Lower leg skin (tissue), 4 donors: Measurements from ENCODE around the gene CYTH1. TPM values are rescaled to one million over a fixed set of nuclear protein-coding genes. Genes with fewer than 3 reads are reported as not detected.
A peak's percentile ranks its signal among the peaks of the same experiment; 100 is the strongest.

ENCODE experiments used
- DNase-seq, 2 donors: peaks; one replicate each; pipeline ENCODE4 v3.0.0-alpha.2; 2019; ENCODE audit warnings: low spot score in 2 of 2
- H3K4me3 ChIP-seq: fragments of 200-600 bp; sonication (generic); 2 replicates; pipeline ENCODE4 v1.5.1; 2017; ENCODE audit warnings: mild to moderate bottlenecking, low read depth; ENCODE audit not compliant: poor library complexity, severe bottlenecking
- POLR2A ChIP-seq, 2 donors: fragments of 450-650 bp; IDR thresholded peaks; one replicate each; pipeline ENCODE4 v1.6.1; 2016 to 2017; ENCODE audit warnings: antibody characterized with exemption in 2 of 2, mild to moderate bottlenecking in 1 of 2, moderate library complexity in 1 of 2
- WGBS, 2 donors: methylation state at CpG; one replicate each; pipeline ENCODE4 v1.1.5; 2018; 5-methylcytosine and 5-hydroxymethylcytosine counted together
- intact Hi-C: fragments of 100-400 bp; cut with DNase I; formaldehyde crosslinking; loops from one replicate; pipeline ENCODE4 v1.15.0; 2023; ENCODE audit warnings: low total_unique reads
- total RNA-seq, 4 donors: library from RNA; depleted of rRNA; stranded (reverse); fragments of >200 nt; gene quantifications; one replicate each; pipeline ENCODE4 v1.1.0, GENCODE V29; 2016
- TF ChIP-seq, protein P1 (sequence below), 3 donors: fragments of 450-650 bp; IDR thresholded peaks; one replicate each; pipeline ENCODE4 v1.5.1; 2016; ENCODE audit warnings: antibody characterized with exemption in 3 of 3, mild to moderate bottlenecking in 3 of 3, moderate library complexity in 2 of 3

The CYTH1 gene
- total RNA-seq, 4 donors from 2014 or later, result 53.7 to 79.4 (median 63.9) TPM

DNA sequence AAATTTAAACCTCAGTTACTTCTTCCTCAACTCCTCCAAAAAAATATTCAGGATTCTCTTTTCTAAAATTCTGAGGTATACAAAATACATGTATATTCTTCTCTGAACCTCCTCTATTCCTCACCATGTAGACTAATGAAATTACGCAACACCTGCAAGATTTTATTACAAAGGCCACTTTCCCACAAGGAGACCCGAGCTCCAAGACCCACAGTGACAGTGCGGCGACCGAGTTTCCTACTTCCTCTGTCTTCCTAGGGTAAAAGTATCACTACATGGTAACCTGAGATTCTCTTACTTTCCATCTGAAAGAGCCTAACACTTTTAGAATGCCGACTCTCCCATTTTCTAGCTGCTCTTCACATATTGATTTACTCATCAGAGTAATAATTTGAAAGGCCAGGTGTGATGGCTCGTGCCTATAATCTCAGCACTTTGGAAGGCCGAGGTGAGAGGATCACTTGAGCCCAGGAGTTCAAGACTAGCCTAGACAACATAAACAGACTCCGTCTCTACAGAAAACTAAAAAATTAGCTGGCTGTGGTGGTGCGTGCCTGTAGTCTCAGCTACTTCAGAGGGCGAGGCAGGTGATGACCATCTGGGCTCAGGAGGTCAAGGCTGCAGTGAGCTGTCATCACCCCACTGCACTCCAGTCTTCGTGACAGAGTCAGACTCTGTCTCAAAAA is 35.7 kb downstream of the CYTH1 start:
- DNase-seq, result no peak
- intact Hi-C loops, result no loop called here
- TF ChIP-seq, protein P1, sequence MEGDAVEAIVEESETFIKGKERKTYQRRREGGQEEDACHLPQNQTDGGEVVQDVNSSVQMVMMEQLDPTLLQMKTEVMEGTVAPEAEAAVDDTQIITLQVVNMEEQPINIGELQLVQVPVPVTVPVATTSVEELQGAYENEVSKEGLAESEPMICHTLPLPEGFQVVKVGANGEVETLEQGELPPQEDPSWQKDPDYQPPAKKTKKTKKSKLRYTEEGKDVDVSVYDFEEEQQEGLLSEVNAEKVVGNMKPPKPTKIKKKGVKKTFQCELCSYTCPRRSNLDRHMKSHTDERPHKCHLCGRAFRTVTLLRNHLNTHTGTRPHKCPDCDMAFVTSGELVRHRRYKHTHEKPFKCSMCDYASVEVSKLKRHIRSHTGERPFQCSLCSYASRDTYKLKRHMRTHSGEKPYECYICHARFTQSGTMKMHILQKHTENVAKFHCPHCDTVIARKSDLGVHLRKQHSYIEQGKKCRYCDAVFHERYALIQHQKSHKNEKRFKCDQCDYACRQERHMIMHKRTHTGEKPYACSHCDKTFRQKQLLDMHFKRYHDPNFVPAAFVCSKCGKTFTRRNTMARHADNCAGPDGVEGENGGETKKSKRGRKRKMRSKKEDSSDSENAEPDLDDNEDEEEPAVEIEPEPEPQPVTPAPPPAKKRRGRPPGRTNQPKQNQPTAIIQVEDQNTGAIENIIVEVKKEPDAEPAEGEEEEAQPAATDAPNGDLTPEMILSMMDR (IDR thresholded peaks at IDR 0.05), result no peak
- TF ChIP-seq POLR2A (IDR thresholded peaks at IDR 0.05), result no peak
- WGBS, 2 donors, result 81 to 83% methylated on average over 12 of the region's 12 CpGs
- H3K4me3 ChIP-seq, result no peak overlapping the region

DNA sequence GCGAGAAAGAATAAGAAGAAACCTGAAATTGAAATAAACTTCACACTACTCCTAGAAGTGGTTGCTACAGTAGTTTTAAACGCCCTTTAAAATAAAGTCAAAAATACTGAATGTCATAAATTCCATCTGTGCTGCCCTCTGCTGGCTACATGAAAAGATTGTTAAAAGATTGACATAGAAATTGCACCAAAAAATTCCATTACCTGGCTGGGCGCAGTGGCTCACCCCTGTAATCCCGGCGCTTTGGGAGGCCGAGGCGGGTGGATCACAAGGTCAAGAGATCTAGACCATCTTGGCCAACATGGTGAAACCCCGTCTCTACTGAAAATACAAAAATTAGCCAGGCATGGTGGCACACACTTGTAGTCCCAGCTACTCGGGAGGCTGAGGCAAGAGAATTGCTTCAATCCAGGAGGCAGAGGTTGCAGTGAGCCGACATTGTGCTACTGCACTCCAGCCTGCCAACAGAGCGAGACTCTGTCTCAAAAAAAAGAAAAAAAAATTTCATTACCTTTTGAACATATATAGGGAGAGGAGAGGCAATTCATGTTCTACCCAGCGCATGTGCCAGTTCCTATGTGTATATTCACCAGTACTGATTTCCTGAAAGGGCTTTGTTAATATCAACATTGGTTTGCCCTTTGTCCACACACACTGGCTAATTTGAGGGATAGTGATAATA is 36.5 kb downstream of the CYTH1 start:
- WGBS, 2 donors, result 62 to 64% methylated on average over 12 of the region's 12 CpGs
- TF ChIP-seq, protein P1 (IDR thresholded peaks at IDR 0.05), result peak in 1 of 3 donors; percentile 19
- TF ChIP-seq POLR2A (IDR thresholded peaks at IDR 0.05), result no peak
- intact Hi-C loops, result no loop called here
- H3K4me3 ChIP-seq, result no peak overlapping the region
- DNase-seq, result no peak

DNA sequence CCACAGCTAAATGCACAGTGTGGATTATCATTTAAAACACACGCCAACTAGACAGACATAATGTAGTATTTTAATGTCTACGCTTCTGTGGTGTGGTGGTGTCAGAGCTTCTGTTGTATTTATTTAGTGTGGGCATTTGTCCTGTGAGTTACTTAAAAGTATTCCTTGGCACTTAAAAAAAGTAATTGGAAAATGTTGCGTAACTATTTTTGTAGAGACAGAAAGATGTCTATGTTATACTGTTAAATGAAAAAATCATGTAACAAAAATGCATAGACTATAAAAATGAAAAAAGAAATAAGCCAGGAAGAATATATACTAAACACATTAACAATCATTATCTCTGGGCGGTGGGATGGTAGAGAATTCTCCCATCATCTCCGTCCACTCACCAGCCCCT is 39.2 kb downstream of the CYTH1 start:
- WGBS, 2 donors, result 78 to 85% methylated on average over 5 of the region's 5 CpGs
- no peak overlapping the region for H3K4me3 ChIP-seq
- DNase-seq, result no peak
- intact Hi-C loops, result no loop called here
- TF ChIP-seq, protein P1 (IDR thresholded peaks at IDR 0.05), result no peak
- no peak for TF ChIP-seq POLR2A (IDR thresholded peaks at IDR 0.05)

DNA sequence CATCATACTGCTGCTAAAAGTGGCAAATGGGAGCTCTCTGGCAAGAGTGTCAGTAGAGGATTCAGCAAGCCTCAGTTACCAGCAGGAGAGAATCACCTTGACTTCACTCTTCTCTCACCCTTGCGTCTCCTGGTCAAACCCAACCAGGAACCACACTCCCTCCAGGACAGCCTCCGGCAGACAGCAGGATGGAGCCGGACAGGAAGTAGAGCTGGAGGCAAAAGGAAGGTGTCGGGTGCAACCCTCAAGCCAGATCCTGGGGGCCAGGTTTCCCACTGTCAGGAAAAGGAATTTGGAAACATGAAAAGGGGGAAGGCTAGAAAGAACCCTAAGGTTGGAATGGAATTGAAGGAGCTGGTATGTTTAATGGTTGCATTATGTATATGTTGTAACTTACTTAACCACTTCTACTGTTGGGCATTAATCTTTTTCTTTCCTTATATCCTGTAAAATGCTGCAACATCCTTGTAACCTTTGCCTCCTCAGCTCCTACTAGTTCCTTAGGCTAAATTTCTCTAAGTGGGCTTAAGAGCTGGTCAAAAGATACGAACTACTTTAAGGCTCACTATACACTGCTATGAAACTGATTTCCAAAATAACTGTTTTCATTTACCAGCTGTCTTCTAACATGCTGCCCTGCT is 40.3 kb downstream of the CYTH1 start:
- H3K4me3 ChIP-seq, result no peak overlapping the region
- WGBS, 2 donors, result 75 to 89% methylated on average over 5 of the region's 5 CpGs
- intact Hi-C loops, result no loop called here
- no peak for DNase-seq
- TF ChIP-seq, protein P1 (IDR thresholded peaks at IDR 0.05), result no peak
- TF ChIP-seq POLR2A (IDR thresholded peaks at IDR 0.05), result no peak

DNA sequence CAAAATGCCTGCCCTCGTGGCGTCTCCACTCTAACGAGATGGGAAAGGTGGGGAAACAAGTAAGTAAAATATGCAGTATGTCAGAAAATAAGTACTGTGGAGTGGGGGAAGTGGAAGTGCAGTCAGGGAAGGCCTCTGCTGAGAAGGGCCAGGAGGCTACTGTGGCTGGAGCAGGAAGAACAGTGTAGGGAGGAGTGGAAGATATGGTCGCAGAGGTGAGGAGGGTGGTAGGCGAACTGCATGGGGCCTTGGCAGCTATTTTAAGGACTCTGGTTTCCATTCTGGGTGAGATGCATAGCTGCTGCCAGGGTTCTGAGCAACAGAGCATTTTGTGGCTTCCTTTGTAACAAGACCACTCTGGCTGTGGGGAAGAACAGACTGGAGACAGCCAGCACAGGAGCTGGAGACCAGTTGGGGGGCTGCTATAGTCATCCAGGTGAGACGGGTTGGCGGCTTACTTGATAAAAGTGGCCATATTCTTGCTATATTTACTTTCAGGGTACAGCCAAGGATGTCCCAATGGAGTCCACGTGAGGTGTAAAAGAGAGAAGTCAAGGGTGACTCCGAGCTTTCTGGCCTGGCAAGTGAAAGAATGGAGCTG is 42.6 kb downstream of the CYTH1 start:
- no peak overlapping the region for H3K4me3 ChIP-seq
- TF ChIP-seq POLR2A (IDR thresholded peaks at IDR 0.05), result no peak
- TF ChIP-seq, protein P1 (IDR thresholded peaks at IDR 0.05), result no peak
- intact Hi-C loops, result no loop called here
- no peak for DNase-seq
- WGBS, 2 donors, result 84% methylated on average over 9 of the region's 9 CpGs
